Hepatocyte (in vitro differentiated cells): ENCODE data around the gene INPP5B. TPM values are rescaled to one million over a fixed set of nuclear protein-coding genes. Genes with fewer than 3 reads are reported as not detected.

ENCODE experiments used
- DNase-seq: peaks from one replicate; pipeline ENCODE4 v3.0.0-alpha.2; 2016; ENCODE audit warnings: low spot score
- H2AFZ ChIP-seq: fragments of 200-600 bp; sonication (generic); 2 replicates; pipeline ENCODE4 v1.6.0; 2016; ENCODE audit warnings: antibody characterized with exemption, mild to moderate bottlenecking
- H3K27ac ChIP-seq: fragments of 200-600 bp; sonication (generic); 2 replicates; pipeline ENCODE4 v1.5.1; 2016; ENCODE audit warnings: mild to moderate bottlenecking
- H3K27me3 ChIP-seq: fragments of 200-600 bp; sonication (generic); 2 replicates; pipeline ENCODE4 v1.6.1; 2016
- H3K36me3 ChIP-seq: fragments of 200-600 bp; sonication (generic); replicated peaks from 2 replicates; pipeline ENCODE4 v1.5.1; 2016; ENCODE audit warnings: low read depth; ENCODE audit not compliant: insufficient read depth
- H3K4me1 ChIP-seq: fragments of 200-600 bp; sonication (generic); 2 replicates; pipeline ENCODE4 v1.5.1; 2016; ENCODE audit warnings: mild to moderate bottlenecking, moderate library complexity; ENCODE audit not compliant: insufficient read depth
- H3K4me2 ChIP-seq: fragments of 200-600 bp; sonication (generic); 2 replicates; pipeline ENCODE4 v1.6.0; 2016
- H3K4me3 ChIP-seq: fragments of 200-600 bp; sonication (generic); 2 replicates; pipeline ENCODE4 v1.5.1; 2016; ENCODE audit warnings: mild to moderate bottlenecking
- H3K79me2 ChIP-seq: fragments of 200-600 bp; sonication (generic); 2 replicates; pipeline ENCODE4 v1.6.0; 2017; ENCODE audit warnings: mild to moderate bottlenecking
- H3K9me2 ChIP-seq: fragments of 200-600 bp; sonication (generic); replicated peaks from 2 replicates; pipeline ENCODE4 v1.6.0; 2017; ENCODE audit warnings: mild to moderate bottlenecking; ENCODE audit not compliant: insufficient read depth
- H3K9me3 ChIP-seq: fragments of 200-600 bp; sonication (generic); 2 replicates; pipeline ENCODE4 v1.5.1; 2016; ENCODE audit warnings: low read depth, mild to moderate bottlenecking
- H4K20me1 ChIP-seq: fragments of 200-600 bp; sonication (generic); 2 replicates; pipeline ENCODE4 v1.6.0; 2016; ENCODE audit warnings: mild to moderate bottlenecking; ENCODE audit not compliant: insufficient read depth, poor library complexity, severe bottlenecking
- CTCF ChIP-seq: fragments of 200-600 bp; sonication (generic); IDR thresholded peaks from 2 replicates; pipeline ENCODE4 v1.5.1; 2016; ENCODE audit warnings: antibody characterized with exemption, mild to moderate bottlenecking; ENCODE audit not compliant: poor library complexity
- EZH2 ChIP-seq: fragments of 200-600 bp; sonication (generic); IDR thresholded peaks from 2 replicates; pipeline ENCODE4 v1.6.1; 2016; ENCODE audit warnings: antibody characterized with exemption, mild to moderate bottlenecking, borderline replicate concordance
- EZH2phosphoT487 ChIP-seq: fragments of 200-600 bp; sonication (generic); IDR thresholded peaks from one replicate; pipeline ENCODE4 v1.6.1; 2018; ENCODE audit warnings: antibody characterized with exemption, mild to moderate bottlenecking, low read depth, moderate library complexity; ENCODE audit not compliant: unreplicated experiment, severe bottlenecking
- WGBS: methylation state at CpG from one replicate; pipeline ENCODE4 v1.1.6; 2016; ENCODE audit warnings: low lambda C conversion rate; ENCODE audit errors: missing lambda C conversion rate; 5-methylcytosine and 5-hydroxymethylcytosine counted together
- polyA plus RNA-seq: library from polyadenylated mRNA; unstranded; fragments of >200 nt; fragmentation: Nextera tagmentation; extraction: Ambion mirVana; gene quantifications from 2 replicates; pipeline ENCODE4 v1.2.1, GENCODE V29; 2016
- total RNA-seq: library from RNA; depleted of rRNA; stranded (reverse); fragments of >200 nt; gene quantifications from 2 replicates; pipeline ENCODE4 v1.2.3, GENCODE V29; 2014

INPP5B gene
- total and polyA plus RNA-seq, 2 experiments from 2014 or later, result 9.3 to 18.3 TPM

GRCh38 chr1:37859507-37860345 lies 87.1 kb downstream of the INPP5B start, which contains the start of gene MTF1:
MTF1 (minus strand) TSS chr1:37859592; CDS start chr1:37857658, 1,934 bp downstream.
- H3K9me3 ChIP-seq, result no peaks in the 10 kb centered on the region
- peak within 1 kb of the TSS; percentile 80 for H2AFZ ChIP-seq
- peaks cover 43% of the 10 kb centered on the region for H3K79me2 ChIP-seq
- H3K27ac ChIP-seq, result peak within 1 kb of the TSS; percentile 96
- peaks cover 27% of the 10 kb centered on the region for H3K4me1 ChIP-seq
- peaks cover 8% of the 10 kb centered on the region for H4K20me1 ChIP-seq
- no peaks in the 10 kb centered on the region for H3K36me3 ChIP-seq
- peak; percentile 98 for DNase-seq
- no peaks in the 10 kb centered on the region for H3K9me2 ChIP-seq
- TF ChIP-seq CTCF (peak; percentile 77), EZH2phosphoT487 (no peak), EZH2 (no peak)
- H3K27me3 ChIP-seq, result no peaks in the 10 kb centered on the region
- WGBS, result 1% methylated on average over 60 of the region's 61 CpGs
- peak within 1 kb of the TSS; percentile 86 for H3K4me3 ChIP-seq
- peak within 1 kb of the TSS; percentile 93 for H3K4me2 ChIP-seq

GRCh38 chr1:37858931-37859506 lies 87.8 kb downstream of the INPP5B start:
- peak; percentile 52 for DNase-seq
- TF ChIP-seq EZH2phosphoT487 (no peak), EZH2 (no peak), CTCF (no peak)
- peak overlapping the region; percentile 81 for H3K27ac ChIP-seq
- peaks cover 27% of the 10 kb centered on the region for H3K4me1 ChIP-seq
- no peaks in the 10 kb centered on the region for H3K9me2 ChIP-seq
- H2AFZ ChIP-seq, result peak overlapping the region; percentile 41
- H3K27me3 ChIP-seq, result no peaks in the 10 kb centered on the region
- peaks cover 50% of the 10 kb centered on the region for H3K79me2 ChIP-seq
- peak overlapping the region; percentile 87 for H3K4me2 ChIP-seq
- H3K36me3 ChIP-seq, result no peaks in the 10 kb centered on the region
- WGBS, result 6% methylated on average over 20 of the region's 21 CpGs
- no peaks in the 10 kb centered on the region for H3K9me3 ChIP-seq
- peak overlapping the region; percentile 86 for H3K4me3 ChIP-seq
- peaks cover 8% of the 10 kb centered on the region for H4K20me1 ChIP-seq

GRCh38 chr1:37854406-37854805 lies 92.4 kb downstream of the INPP5B start:
- Histone ChIP-seq H3K4me3 (no peak overlapping the region), H4K20me1 (peaks cover 18% of the 10 kb centered on the region), H3K36me3 (no peaks in the 10 kb centered on the region), H2AFZ (no peak overlapping the region), H3K4me1 (peaks cover 10% of the 10 kb centered on the region), H3K79me2 (peaks cover 94% of the 10 kb centered on the region), H3K27me3 (no peaks in the 10 kb centered on the region), H3K27ac (no peak overlapping the region), H3K4me2 (no peak overlapping the region), H3K9me2 (no peaks in the 10 kb centered on the region), H3K9me3 (no peaks in the 10 kb centered on the region)
- TF ChIP-seq CTCF, result no peak
- no peak for TF ChIP-seq EZH2
- TF ChIP-seq EZH2phosphoT487, result no peak
- DNase-seq, result no peak
- WGBS, result 94% methylated on average over 6 of the region's 6 CpGs
